Measurements from ENCODE around the gene MUC20.
"Not testable (repeated sequence)": the region's sequence is repeated elsewhere in the genome, so short reads cannot be mapped to it uniquely, and the experiment has no call there.

The MUC20 gene, protein sequence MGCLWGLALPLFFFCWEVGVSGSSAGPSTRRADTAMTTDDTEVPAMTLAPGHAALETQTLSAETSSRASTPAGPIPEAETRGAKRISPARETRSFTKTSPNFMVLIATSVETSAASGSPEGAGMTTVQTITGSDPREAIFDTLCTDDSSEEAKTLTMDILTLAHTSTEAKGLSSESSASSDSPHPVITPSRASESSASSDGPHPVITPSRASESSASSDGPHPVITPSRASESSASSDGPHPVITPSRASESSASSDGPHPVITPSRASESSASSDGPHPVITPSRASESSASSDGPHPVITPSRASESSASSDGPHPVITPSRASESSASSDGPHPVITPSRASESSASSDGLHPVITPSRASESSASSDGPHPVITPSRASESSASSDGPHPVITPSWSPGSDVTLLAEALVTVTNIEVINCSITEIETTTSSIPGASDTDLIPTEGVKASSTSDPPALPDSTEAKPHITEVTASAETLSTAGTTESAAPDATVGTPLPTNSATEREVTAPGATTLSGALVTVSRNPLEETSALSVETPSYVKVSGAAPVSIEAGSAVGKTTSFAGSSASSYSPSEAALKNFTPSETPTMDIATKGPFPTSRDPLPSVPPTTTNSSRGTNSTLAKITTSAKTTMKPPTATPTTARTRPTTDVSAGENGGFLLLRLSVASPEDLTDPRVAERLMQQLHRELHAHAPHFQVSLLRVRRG

DNA sequence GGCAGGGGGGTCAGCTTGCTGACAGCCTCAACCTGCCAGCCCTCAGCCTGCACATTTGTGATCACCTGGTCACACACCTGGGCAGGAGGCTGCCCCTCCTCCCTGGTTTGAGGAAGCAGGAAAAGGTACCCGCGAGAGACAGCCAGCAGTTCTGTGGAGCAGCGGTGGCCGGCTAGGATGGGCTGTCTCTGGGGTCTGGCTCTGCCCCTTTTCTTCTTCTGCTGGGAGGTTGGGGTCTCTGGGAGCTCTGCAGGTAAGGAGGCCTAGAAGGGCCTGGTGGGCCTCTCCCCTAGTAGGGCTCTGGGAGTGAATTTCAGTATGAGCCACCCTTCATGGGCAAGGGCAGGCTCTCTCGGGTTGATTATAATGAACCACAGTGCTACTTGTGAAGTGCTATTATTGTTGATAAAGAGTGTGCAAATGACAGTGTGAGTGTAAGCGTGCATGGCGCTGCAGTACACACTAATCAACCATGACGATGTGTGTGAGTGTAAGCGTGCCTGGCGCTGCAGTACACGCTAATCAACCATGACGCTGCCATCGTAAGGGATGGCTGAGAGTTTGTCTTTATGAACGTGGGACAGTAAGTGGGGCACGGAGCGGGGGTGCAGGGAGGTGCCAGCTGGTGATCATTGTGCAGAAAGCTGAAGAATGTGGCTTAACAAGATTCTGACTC lies at the start of gene MUC20:
TSS of gene MUC20 (plus strand) at position 148 of the 676 bp plus-strand sequence. CDS start at position 178, 30 bp downstream.
- DNase-seq (ENCODE audit: low read depth), result not testable (repeated sequence)

DNA sequence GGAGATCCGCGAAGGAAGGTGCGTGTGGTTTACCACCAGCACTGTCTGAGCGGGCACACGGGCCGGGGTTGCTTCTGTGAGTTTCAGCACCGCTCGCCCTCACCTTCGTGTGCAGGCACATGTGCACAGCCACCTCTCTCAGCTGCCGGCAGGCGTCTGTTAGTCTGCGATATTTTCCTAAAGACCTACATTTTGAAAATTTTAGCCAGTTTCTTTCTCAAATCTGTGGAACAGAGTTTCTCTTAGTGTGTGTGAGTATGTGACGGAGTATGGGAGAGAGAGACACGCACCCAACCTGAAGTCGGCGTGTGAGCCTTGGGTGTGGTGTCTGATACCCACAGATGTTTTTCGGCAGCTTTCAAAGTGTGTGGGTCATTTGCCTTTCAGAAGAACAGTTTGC lies 49.5 kb upstream of the MUC20 start:
- DNase-seq (ENCODE audit: low read depth), result not testable (repeated sequence)

DNA sequence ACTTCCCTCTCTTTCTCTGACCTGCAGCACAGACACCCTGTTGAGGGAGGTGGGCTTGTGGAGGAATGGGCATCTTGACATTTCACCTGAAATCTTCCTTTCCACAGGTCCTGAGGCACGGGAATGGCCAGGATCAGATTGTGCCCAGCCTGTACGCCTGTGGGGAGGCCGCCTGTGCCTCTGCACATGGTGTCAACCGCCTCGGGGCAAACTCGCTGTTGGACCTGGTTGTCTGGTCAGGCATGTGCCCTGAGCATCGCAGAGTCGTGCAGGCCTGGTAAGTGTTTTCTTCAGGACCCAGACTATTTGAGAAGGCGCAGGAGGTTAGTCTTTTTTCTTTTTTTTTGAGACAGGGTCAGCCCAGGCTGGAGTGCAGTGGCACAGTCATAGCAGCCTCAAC lies 47.1 kb upstream of the MUC20 start:
- not testable (repeated sequence) for DNase-seq (ENCODE audit: low read depth)

DNA sequence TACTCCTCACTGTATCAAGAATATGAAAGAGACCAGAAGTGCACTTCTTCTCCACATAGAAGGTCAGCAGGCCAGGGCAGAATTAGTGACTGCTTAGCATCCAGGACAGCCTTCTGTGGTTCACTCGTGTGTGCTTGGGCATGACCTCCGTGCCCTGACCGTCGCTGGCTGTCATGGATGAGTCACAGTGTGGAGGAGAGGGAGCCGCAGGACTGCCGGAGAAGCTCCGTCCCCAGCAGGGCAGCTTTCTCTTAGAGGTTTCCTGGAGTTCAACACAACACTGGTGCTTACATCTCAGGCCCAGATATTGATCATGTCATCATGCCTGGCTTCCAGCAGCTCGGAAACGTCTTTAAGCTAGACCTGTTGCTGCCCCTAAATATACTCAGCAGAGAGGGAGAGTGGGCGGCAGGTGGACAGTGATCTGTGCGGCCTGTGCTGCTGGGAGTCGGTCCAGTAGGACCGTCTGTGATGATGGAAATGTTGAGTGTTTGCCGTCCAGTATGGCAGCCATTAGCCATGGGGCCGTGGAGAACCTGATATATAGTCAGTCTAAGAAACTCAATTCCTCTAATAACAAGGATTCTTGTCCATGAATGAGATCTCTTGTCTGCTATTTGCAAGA lies 42.3 kb upstream of the MUC20 start:
- DNase-seq (ENCODE audit: low read depth), result not testable (repeated sequence)

DNA sequence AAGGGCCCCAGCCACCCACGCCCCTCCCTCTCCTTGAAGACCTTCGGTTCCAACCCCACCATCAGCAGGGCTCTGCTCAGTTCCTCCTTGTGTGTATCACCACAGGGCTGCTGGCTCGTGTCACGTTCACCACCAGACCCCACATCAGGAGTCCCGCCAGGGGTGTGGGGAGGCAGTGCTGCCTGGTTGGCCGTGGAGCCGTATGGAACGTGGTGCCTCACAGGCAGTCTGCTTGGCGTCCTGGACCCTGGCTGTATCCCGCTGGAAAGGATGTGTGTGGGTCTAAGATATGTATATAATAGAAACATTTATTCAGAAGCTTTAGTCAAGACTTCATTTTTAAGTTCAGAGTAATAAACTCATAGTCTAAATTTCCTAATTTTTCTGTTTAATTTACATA lies 40.1 kb upstream of the MUC20 start:
- not testable (repeated sequence) for DNase-seq (ENCODE audit: low read depth)

DNA sequence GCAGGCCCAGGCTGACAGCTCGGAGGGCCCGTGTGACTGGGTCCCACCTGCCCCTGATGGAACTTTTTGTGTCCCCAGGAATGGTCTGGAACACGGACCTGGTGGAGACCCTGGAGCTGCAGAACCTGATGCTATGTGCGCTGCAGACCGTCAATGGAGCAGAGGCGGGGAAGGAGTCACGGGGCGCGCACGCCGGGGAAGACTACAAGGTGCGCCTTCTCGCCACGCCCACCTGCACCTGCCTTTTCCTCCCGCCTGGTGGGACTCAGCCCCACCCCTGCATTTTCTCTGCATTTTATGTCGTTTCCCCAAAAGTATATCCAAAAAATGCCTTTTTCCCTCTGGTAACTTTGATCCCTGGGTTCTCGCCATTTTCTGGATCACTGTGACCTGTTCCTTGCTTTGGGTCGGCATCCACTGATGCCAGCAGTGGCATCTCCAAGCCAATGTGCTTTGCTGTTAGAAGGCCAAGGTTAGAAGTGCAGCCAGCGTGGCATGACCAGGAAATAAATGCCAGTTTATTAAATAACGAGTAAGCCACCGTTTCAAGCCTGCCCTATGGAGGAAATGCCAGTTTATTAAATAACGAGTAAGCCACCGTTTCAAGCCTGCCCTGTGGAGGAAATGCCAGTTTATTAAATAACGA lies 39.2 kb upstream of the MUC20 start:
- DNase-seq (ENCODE audit: low read depth), result not testable (repeated sequence)

DNA sequence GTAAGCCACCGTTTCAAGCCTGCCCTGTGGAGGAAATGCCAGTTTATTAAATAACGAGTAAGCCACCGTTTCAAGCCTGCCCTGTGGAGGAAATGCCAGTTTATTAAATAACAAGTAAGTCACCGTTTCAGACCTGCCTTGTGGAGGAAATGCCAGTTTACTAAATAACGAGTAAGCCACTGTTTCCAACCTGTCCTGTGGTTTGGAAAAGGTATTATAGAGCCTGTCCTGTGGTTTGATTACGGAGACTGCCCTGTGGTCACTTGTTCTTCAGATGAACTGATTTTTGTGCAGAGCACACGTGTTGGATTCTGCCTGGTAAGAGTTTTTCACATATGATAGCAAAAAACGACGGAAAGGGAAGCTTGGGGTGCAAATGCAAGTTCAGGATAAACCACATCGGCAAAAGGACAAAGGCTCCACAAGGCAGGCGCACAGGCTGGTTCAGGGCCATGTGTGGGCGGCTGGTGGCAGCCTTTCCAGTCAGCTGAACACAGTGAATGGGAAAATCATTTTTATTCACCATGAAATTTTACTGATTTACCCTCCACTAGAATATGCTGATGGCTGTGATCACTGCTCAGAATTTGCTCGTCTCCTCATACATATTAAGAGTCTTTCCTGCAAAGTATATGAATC lies 38.6 kb upstream of the MUC20 start:
- not testable (repeated sequence) for DNase-seq (ENCODE audit: low read depth)

DNA sequence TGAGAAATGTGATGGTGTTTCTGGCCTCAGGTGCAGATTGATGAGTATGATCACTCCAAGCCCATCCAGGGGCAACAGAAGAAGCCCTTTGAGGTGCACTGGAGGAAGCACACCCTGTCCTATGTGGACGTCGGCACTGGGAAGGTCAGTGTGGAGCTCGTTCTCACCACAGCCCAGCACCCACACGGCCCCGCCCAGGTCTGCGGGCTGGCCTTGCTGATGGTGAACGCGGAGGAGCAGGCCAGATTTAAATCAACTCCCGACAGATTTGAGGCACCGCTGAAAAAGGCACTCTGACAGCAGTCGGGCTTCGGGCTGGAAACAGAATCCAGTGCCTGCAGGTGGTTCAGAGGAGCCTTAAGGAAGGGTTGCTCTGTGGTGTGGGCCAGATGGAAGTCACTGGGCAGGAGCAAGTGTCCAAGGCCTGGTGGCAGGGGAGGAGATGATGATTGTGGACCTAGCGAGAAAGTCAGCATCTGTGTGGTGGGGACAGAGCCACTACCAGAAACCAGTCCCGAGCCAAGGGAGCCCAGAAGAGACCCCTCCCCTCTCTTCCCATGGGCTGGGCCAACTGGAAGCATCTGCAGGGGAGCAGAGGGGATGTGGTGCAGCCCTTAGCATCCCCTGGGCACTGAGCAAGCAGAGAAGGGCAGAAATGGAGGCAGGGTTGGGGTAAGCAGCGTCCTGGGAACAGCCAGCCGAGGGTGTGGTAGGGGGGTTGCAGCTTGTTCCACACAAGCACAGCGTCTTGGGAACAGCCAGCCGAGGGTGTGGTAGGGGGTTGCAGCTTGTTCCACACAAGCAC lies 36.9 kb upstream of the MUC20 start:
- DNase-seq (ENCODE audit: low read depth), result not testable (repeated sequence)

DNA sequence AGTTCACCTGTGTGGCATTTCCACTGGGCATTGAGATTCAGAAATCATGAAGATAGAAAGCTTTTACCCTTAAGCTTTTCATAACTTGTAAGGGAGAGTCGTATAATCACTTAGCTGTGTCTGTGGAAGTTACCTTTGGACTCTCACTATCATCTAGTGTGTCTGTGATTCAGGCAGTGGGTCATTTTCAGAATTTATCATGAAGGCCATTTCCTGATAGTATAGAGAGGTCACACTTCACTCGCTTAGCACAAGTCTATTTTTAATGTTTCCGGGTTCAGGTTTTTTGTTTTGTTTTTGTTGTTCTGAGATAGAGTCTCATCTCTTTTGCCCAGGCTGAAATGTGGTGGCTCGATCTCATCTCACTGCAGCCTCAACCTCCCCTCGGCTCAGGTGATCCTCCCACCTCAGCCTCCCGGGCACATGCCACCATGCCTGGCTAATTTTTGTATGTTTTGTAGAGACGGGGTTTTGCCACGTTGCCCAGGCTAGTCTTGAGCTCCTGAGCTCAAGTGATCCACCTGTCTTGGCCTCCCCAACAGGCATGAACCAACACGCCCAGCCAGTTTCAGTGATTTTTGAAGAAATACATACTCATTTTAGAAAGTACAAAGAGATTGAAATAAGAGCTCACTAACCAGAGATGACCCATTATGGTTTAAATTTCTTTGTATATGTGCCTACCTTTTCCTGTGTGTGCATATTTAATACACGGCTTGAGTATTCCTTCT lies 36.1 kb upstream of the MUC20 start:
- not testable (repeated sequence) for DNase-seq (ENCODE audit: low read depth)

DNA sequence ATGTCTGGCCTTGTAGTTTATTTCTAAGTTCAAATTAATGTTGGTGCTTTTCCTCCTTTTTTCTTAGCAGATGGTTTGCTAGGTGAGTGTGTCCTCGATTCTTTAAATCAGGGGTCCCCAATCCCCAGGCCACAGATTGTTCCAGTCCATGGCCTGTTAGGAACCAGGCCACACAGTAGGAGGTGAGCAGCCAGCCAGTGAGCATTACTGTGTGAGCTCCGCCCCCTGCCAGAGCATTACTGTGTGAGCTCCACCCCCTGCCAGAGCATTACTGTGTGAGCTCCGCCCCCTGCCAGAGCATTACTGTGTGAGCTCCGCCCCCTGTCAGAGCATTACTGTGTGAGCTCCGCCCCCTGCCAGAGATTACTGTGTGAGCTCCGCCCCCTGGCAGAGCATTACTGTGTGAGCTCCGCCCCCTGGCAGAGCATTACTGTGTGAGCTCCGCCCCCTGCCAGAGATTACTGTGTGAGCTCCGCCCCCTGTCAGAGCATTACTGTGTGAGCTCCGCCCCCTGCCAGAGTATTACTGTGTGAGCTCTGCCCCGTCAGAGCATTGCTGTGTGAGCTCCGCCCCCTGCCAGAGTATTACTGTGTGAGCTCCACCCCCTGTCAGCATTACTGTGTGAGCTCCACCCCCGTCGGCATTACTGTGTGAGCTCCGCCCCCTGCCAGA lies 34.1 kb upstream of the MUC20 start:
- not testable (repeated sequence) for DNase-seq (ENCODE audit: low read depth)

DNA sequence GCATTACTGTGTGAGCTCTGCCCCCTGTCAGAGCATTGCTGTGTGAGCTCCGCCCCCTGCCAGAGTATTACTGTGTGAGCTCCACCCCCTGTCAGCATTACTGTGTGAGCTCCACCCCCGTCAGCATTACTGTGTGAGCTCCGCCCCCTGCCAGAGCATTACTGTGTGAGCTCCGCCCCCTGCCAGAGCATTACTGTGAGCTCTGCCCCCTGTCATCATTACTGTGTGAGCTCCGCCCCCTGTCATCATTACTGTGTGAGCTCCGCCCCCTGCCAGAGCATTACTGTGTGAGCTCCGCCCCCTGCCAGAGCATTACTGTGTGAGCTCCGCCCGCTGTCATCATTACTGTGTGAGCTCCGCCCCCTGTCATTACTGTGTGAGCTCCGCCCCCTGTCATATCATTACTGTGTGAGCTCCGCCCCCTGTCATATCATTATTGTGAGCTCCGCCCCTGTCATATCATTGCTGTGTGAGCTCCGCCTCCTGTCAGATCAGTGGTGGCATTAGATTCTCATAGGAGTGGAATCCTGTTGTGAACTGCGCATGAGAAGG lies 33.5 kb upstream of the MUC20 start:
- not testable (repeated sequence) for DNase-seq (ENCODE audit: low read depth)

DNA sequence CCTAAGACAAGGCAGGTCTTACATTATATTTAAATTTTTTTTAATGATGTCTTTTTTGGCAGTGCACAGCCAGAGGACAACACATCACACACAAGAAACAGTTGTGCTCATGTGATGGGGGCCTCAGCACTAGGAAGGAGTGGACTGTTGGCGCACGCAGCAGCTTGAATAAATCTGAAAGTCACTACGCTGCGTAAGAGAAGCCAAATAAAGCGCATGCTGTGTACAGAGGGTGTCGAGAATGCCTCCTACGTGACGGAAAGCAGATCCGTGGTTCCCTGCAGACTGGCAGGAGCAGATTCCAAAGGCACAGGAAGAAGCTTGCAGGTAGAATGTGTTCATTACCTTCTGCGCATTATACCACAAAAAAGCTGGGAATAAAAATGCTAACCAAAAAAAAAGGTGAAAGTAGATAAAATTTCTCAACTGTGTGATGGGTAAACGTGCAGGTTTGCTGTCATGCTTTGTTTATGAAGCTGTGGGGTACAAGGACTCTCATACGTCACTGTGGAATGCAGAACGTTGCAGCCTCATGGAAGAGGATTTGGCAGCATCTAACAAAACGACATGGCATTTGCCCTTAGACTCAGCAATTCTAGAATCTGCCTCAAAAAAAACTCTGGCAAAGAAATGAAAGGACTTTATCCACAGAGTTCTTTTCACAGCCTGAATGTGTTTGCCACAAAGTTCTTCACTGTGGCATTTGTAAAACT lies 32.2 kb upstream of the MUC20 start:
- DNase-seq (ENCODE audit: low read depth), result not testable (repeated sequence)

DNA sequence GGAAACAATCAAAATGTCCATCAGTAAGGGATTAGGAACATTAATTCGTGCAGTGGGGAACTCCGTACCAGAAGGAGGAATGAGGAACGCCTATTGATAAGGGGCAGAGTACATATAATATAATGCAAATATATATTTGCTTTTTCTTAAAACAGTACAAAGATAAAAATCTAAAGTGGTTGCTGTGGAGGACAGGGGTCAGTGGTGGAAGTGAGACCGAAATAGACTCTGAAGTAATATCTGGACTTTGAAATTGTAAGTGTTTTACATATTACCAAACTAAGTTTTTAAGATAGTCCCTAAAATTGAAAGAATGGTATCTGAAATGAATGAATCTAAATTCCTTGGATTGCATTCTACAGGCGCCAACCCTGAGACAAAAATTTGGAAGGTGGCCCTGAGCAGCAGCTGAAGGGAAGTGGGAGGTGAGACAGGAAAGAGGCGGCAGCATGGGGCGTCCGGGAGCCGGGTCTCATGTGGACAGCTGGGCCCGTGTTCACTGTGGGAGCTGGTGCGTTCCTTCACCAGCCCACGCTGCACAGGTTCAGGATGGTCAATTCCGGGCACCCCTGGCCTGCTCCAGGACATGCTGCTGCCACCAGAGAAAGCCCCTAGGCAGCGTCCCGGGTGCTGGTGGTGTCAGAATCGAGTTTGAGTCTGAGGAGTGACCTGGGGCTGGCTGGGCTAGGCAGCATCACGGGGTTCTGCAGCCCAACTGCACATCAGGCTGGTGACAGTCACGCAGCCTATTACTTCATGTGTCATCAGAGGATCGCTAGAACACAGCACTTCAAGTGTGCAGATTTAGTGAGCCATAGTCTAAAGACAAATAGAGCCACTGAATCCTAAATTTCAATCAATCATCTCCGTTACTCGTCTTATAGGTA lies 31.4 kb upstream of the MUC20 start:
- DNase-seq (ENCODE audit: low read depth), result not testable (repeated sequence)

DNA sequence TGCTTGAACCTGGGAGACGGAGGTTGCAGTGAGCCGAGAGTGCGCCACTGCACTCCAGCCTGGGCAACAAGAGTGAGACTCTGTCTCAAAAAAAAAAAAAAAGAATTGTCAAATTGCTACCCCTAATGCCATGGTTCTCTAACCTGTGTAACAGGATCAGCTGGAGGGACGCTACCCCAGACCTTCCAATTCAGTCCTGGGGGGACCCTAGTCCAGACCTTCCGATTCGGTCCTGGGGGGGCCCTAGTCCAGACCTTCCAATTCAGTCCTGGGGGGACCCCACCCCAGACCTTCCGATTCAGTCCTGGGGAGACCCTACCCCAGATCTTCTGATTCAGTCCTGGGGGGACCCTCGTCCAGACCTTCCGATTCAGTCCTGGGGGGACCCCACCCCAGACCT lies 29.8 kb upstream of the MUC20 start:
- DNase-seq (ENCODE audit: low read depth), result no peak

DNA sequence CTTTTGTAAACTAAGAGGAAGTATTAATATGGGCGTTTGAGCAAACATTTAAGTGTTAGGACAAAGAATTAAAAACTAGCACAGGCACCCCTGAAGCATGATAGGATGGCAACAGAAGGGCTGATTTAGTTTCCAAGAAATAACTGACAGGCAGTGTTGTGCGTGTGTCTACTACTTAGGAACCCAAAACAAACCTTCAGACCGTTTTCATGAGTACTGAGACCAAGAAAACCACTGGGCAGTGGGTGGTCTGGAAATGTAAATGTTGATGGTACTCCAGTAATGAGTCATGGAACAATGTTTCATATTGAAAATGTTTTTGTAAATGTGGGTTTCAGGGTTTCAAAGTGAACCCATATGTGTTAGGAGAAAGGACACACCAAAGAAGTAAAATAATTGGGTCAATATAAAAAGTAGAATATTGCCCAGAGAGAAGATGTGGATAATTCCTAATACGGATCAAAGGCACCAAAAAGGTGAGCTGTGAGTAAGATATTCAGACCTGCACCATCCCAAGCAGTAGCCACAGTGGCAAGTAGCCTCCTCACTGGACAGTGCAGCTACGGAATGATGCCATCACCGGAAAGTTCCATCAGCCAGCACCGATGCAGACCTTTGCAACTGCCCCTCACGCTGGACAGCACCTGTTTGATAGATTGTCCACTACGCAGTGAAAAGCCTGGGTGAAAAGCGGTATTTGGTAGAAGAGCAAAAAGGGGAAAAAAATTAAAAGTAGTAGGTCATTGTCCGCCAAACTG lies 29.0 kb upstream of the MUC20 start:
- not testable (repeated sequence) for DNase-seq (ENCODE audit: low read depth)

DNA sequence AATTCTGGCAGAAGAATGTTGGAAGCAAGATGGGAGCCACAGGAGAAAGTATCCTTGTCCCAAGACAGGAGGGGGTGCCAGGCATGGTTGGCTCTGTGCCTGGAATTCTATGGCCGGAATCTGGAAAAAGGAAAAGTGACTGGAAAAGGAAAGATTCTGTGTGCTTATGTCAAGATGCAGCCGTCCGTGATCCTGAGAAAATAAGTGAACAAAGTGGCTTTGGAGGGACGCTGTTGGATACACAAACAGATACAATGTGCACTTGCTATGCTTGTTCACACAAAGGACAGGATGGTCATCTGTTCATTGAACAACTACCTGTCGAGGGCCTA lies 28.5 kb upstream of the MUC20 start:
- no peak for DNase-seq (ENCODE audit: low read depth)
